Measurements from ENCODE around the gene ERVH48-1. TPM values are rescaled to one million over a fixed set of nuclear protein-coding genes. Genes with fewer than 3 reads are reported as not detected.
"Not testable (repeated sequence)": the region's sequence is repeated elsewhere in the genome, so short reads cannot be mapped to it uniquely, and the experiment has no call there.

The ERVH48-1 gene
- total RNA-seq, 1 experiment from 2014 or later, result 0.05 TPM

DNA sequence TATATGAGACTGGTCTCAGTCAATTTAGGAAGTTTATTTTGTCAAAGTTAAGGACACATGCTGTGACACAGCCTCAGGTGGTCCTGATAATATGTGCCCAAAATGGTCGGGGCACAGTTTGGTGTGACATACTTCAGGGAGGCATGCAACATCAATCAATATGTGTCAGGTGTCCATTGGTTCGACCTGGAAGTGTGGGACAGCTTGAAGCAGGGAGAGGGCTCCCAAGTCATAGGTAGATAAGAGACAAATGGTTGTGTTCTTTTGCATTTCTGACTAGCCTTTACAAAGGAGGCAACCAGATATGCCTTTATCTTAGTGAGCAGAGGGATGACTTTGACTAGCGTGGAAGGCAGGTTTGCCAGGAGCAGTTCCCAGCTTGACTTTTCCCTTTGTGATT lies 4.5 kb upstream of the ERVH48-1 start:
- no peak overlapping the region for H3K4me3 ChIP-seq (ENCODE audit: low read depth in 2 of 2, low read length in 2 of 2)
- ChIA-PET POLR2A (no interaction called here), CTCF (no interaction called here)
- ATAC-seq (no peak), DNase-seq (ENCODE audit: low read depth, low spot score) (no peak)
- H3K9me3 ChIP-seq (ENCODE audit: control insufficient read depth, insufficient read depth, low read depth, low read length), result no peaks in the 10 kb centered on the region
- in situ Hi-C loops (cut with HindIII; ENCODE audit: low pct_unique_long_range_greater_than_20kb, low sequenced_read_pairs), result no loop called here
- no peaks in the 10 kb centered on the region for H3K4me1 ChIP-seq (ENCODE audit: control insufficient read depth, insufficient read depth, low read length)
- intact Hi-C loops (cut with micrococcal nuclease; ENCODE audit: unreplicated experiment), result no loop called here
- no TSS peak for BruUV-seq (replicated peaks)
- TF ChIP-seq, protein P1, sequence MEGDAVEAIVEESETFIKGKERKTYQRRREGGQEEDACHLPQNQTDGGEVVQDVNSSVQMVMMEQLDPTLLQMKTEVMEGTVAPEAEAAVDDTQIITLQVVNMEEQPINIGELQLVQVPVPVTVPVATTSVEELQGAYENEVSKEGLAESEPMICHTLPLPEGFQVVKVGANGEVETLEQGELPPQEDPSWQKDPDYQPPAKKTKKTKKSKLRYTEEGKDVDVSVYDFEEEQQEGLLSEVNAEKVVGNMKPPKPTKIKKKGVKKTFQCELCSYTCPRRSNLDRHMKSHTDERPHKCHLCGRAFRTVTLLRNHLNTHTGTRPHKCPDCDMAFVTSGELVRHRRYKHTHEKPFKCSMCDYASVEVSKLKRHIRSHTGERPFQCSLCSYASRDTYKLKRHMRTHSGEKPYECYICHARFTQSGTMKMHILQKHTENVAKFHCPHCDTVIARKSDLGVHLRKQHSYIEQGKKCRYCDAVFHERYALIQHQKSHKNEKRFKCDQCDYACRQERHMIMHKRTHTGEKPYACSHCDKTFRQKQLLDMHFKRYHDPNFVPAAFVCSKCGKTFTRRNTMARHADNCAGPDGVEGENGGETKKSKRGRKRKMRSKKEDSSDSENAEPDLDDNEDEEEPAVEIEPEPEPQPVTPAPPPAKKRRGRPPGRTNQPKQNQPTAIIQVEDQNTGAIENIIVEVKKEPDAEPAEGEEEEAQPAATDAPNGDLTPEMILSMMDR (IDR thresholded peaks at IDR 0.05), result no peak
- TF ChIP-seq TCF7L2 (IDR thresholded peaks at IDR 0.05; ENCODE audit: low read depth, low read length), result no peak
- TF ChIP-seq, protein P2, sequence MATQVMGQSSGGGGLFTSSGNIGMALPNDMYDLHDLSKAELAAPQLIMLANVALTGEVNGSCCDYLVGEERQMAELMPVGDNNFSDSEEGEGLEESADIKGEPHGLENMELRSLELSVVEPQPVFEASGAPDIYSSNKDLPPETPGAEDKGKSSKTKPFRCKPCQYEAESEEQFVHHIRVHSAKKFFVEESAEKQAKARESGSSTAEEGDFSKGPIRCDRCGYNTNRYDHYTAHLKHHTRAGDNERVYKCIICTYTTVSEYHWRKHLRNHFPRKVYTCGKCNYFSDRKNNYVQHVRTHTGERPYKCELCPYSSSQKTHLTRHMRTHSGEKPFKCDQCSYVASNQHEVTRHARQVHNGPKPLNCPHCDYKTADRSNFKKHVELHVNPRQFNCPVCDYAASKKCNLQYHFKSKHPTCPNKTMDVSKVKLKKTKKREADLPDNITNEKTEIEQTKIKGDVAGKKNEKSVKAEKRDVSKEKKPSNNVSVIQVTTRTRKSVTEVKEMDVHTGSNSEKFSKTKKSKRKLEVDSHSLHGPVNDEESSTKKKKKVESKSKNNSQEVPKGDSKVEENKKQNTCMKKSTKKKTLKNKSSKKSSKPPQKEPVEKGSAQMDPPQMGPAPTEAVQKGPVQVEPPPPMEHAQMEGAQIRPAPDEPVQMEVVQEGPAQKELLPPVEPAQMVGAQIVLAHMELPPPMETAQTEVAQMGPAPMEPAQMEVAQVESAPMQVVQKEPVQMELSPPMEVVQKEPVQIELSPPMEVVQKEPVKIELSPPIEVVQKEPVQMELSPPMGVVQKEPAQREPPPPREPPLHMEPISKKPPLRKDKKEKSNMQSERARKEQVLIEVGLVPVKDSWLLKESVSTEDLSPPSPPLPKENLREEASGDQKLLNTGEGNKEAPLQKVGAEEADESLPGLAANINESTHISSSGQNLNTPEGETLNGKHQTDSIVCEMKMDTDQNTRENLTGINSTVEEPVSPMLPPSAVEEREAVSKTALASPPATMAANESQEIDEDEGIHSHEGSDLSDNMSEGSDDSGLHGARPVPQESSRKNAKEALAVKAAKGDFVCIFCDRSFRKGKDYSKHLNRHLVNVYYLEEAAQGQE (IDR thresholded peaks at IDR 0.05; ENCODE audit: insufficient read depth in 1 of 2, low read depth in 2 of 2, low read length in 1 of 2), result no peak
- no peak for TF ChIP-seq SIN3A (IDR thresholded peaks at IDR 0.05; ENCODE audit: borderline replicate concordance, insufficient read depth, low read depth, low read length)
- no peak for TF ChIP-seq POLR2AphosphoS5 (IDR thresholded peaks at IDR 0.05; ENCODE audit: low read depth, low read length)
- no peaks in the 10 kb centered on the region for H3K36me3 ChIP-seq (ENCODE audit: control insufficient read depth, insufficient read depth, low read length)
- H3K27me3 ChIP-seq (ENCODE audit: control insufficient read depth, insufficient read depth, low read length), result no peaks in the 10 kb centered on the region
- H3K27ac ChIP-seq (ENCODE audit: low read length), result no peak overlapping the region

DNA sequence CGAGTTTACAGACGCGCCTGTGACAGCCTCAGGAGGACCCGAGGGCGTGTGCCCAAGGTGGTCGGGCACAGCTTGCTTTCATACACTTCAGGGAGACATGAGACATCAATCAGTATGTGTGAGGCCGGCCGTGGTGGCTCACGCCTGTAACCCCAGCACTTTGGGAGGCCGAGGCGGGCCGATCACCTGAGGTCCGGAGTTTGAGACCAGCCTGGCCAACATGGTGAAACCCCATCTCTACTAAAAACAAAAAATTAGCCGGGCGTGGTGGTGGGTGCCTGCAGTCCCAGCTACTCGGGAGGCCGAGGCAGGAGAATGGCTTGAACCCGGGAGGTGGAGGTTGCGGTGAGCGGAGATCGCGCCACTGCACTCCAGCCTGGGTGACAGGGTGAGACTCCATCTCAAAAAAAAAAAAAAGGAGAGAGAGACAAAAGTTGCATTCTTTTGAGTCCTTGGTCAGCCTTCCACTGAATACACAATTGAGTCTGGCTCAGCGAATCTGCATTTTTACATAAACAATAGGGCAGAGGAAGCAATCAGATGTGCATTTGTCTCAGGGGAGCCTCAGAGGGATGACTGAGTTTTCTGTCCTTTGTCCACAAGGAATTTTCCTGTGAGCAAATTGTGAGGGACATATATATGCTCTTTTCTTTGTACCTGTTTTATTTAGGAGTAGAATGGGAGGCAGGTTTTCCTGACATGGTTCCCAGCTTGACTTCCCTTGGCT lies 2.2 kb upstream of the ERVH48-1 start:
- H3K27me3 ChIP-seq (ENCODE audit: control insufficient read depth, insufficient read depth, low read length); BruUV-seq (replicated peaks); DNase-seq (ENCODE audit: low read depth, low spot score); in situ Hi-C loops (cut with HindIII; ENCODE audit: low pct_unique_long_range_greater_than_20kb, low sequenced_read_pairs); H3K36me3 ChIP-seq (ENCODE audit: control insufficient read depth, insufficient read depth, low read length); H3K4me3 ChIP-seq (ENCODE audit: low read depth in 2 of 2, low read length in 2 of 2); H3K9me3 ChIP-seq (ENCODE audit: control insufficient read depth, insufficient read depth, low read depth, low read length); H3K27ac ChIP-seq (ENCODE audit: low read length); H3K4me1 ChIP-seq (ENCODE audit: control insufficient read depth, insufficient read depth, low read length); intact Hi-C loops (cut with micrococcal nuclease; ENCODE audit: unreplicated experiment); CTCF ChIA-PET; ATAC-seq: not testable (repeated sequence)
- POLR2A ChIA-PET, result interaction anchor here (0.7 kb wide), 1 partner anchor 349 kb away, joined by 4 read pairs; no protein-coding TSS in a partner anchor

DNA sequence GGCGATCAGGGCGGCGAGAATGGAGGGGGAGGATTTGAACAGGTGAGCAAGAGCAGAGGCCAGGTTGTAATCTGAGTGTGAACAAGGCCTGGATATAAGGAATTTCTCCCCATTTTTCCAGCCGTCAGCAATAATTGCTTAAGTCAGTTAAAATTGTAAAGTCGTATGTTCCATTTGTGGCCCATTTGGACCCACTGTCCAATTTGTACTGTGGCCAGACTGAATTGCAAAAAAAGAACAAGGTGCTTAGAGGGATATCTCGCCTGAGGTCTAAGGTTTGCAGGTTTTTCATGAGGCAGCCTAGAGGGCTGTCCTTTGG lies 1.0 kb downstream of the ERVH48-1 start:
- ATAC-seq, result no peak
- Histone ChIP-seq H3K27ac (ENCODE audit: low read length) (peak overlapping the region; percentile 52), H3K36me3 (ENCODE audit: control insufficient read depth, insufficient read depth, low read length) (no peaks in the 10 kb centered on the region), H3K27me3 (ENCODE audit: control insufficient read depth, insufficient read depth, low read length) (no peaks in the 10 kb centered on the region), H3K9me3 (ENCODE audit: control insufficient read depth, insufficient read depth, low read depth, low read length) (no peaks in the 10 kb centered on the region), H3K4me3 (ENCODE audit: low read depth in 2 of 2, low read length in 2 of 2) (no peak overlapping the region), H3K4me1 (ENCODE audit: control insufficient read depth, insufficient read depth, low read length) (peaks cover 3% of the 10 kb centered on the region; the same call in 1 of the 2 replicates)
- in situ Hi-C loops (cut with HindIII; ENCODE audit: low pct_unique_long_range_greater_than_20kb, low sequenced_read_pairs) (no loop called here), intact Hi-C loops (cut with micrococcal nuclease; ENCODE audit: unreplicated experiment) (no loop called here)
- CTCF ChIA-PET, result no interaction called here
- no peak for DNase-seq (ENCODE audit: low read depth, low spot score)
- POLR2A ChIA-PET, result no interaction called here
- TF ChIP-seq, protein P2 (IDR thresholded peaks at IDR 0.05; ENCODE audit: insufficient read depth in 1 of 2, low read depth in 2 of 2, low read length in 1 of 2), result no peak
- BruUV-seq (replicated peaks), result no TSS peak
